Skeletal muscle cell (primary cell): Measurements from ENCODE around the gene GPR32.

Source experiments
- DNase-seq: peaks from one replicate; pipeline ENCODE4 v3.0.0-alpha.2; 2010; ENCODE audit warnings: low read depth
- H3K4me3 ChIP-seq: 2 replicates; pipeline ENCODE4 v1.5.1; 2011; ENCODE audit warnings: low read depth, mild to moderate bottlenecking, control low read depth, low read length, moderate library complexity

The GPR32 gene

GRCh38 chr19:50820549-50821247, 50.4 kb downstream of the GPR32 start:
- DNase-seq, result no peak
- H3K4me3 ChIP-seq, result no peak overlapping the region

DNA sequence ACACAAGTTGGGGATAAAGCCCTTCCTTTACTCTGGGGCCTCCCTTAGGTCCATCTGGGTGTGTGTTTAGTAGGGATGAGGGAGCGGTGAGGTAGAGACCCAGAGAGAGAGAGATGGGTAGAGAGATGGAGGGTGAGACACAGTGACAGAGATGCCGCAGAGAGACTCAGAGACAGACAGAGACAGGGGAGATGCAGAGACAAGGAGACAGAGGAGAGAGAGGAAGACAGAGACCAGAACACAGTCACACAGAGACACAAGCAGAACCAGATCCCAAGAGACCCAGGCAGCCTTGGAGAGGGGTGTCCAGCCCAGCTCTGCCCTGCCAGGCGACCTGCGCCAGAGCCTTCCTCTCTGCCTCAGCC, 51.0 kb downstream of the GPR32 start:
- no peak overlapping the region for H3K4me3 ChIP-seq
- no peak for DNase-seq
